ENCODE data around the gene STX3.

The STX3 gene

GRCh38 chr11:59754859-59755700, at the start of gene STX3:
Gene STX3 (plus strand): TSS chr11:59755376. CDS start chr11:59755606, 230 bp downstream.
- peak; percentile 84 to 85 for ATAC-seq

- ATAC-seq: no peak
Measured at GRCh38 chr11:59706518-59707285, 48.5 kb upstream of the STX3 start.

GRCh38 chr11:59707371-59707770, 47.8 kb upstream of the STX3 start:
- ATAC-seq: no peak

- no peak for ATAC-seq
Measured at GRCh38 chr11:59708537-59708936, 46.6 kb upstream of the STX3 start.

GRCh38 chr11:59710136-59710847, 44.9 kb upstream of the STX3 start:
- no peak for ATAC-seq

GRCh38 chr11:59713745-59714144, 41.4 kb upstream of the STX3 start, which contains the start of gene OR10V1:
Gene OR10V1 (minus strand): TSS chr11:59713845. CDS start chr11:59713845, 0 bp downstream.
- no peak for ATAC-seq

GRCh38 chr11:59716051-59716450, 39.1 kb upstream of the STX3 start:
- no peak for ATAC-seq

- no peak for ATAC-seq
Measured at GRCh38 chr11:59719556-59719955, 35.6 kb upstream of the STX3 start.

- ATAC-seq: no peak
Measured at GRCh38 chr11:59724066-59724465, 31.1 kb upstream of the STX3 start.

GRCh38 chr11:59727426-59727825, 27.8 kb upstream of the STX3 start:
- ATAC-seq: no peak

- no peak for ATAC-seq
Measured at GRCh38 chr11:59728154-59728553, 27.0 kb upstream of the STX3 start.

- ATAC-seq: peak; percentile 28 to 45
Measured at GRCh38 chr11:59728913-59729312, 26.3 kb upstream of the STX3 start.

- no peak for ATAC-seq
Measured at GRCh38 chr11:59729834-59730233, 25.3 kb upstream of the STX3 start.

- no peak for ATAC-seq
Measured at GRCh38 chr11:59730896-59731565, 24.1 kb upstream of the STX3 start.

- no peak for ATAC-seq
Measured at GRCh38 chr11:59746111-59746510, 9.1 kb upstream of the STX3 start.

- ATAC-seq: peak; percentile 77 to 80
Measured at GRCh38 chr11:59753650-59754493, 1.3 kb upstream of the STX3 start.

- no peak for ATAC-seq
Measured at GRCh38 chr11:59754494-59754858, 700 bp upstream of the STX3 start.

- ATAC-seq: peak; percentile 6 to 22
Measured at GRCh38 chr11:59755701-59756557, 753 bp downstream of the STX3 start.

- ATAC-seq: no peak
Measured at GRCh38 chr11:59756558-59756840, 1.3 kb downstream of the STX3 start.

GRCh38 chr11:59756845-59757244, 1.7 kb downstream of the STX3 start:
- ATAC-seq: no peak

All from activated CD4-positive, CD25-positive, alpha-beta regulatory T cell treated with anti-CD3 and anti-CD28 coated beads, Interleukin-2, amount 50 U/mL, for 24 hours (primary cell).